Measurements from ENCODE around the gene TMEM86B.

TMEM86B gene

GRCh38 chr19:55270172-55270942 is 41.8 kb upstream of the TMEM86B start:
- no peak for TF ChIP-seq CTCF (IDR thresholded peaks at IDR 0.05; ENCODE audit: borderline replicate concordance, insufficient read depth, low read depth, low read length)
- H3K4me3 ChIP-seq (ENCODE audit: low read depth, low read length), result no peak overlapping the region

GRCh38 chr19:55269299-55269698 is 40.7 kb upstream of the TMEM86B start:
- no peak overlapping the region for H3K4me3 ChIP-seq (ENCODE audit: low read depth, low read length)
- no peak for TF ChIP-seq CTCF (IDR thresholded peaks at IDR 0.05; ENCODE audit: borderline replicate concordance, insufficient read depth, low read depth, low read length)

GRCh38 chr19:55266840-55267239 is 38.3 kb upstream of the TMEM86B start:
- no peak overlapping the region for H3K4me3 ChIP-seq (ENCODE audit: low read depth, low read length)
- no peak for TF ChIP-seq CTCF (IDR thresholded peaks at IDR 0.05; ENCODE audit: borderline replicate concordance, insufficient read depth, low read depth, low read length)

- TF ChIP-seq CTCF (IDR thresholded peaks at IDR 0.05; ENCODE audit: borderline replicate concordance, insufficient read depth, low read depth, low read length), result no peak
- no peak overlapping the region for H3K4me3 ChIP-seq (ENCODE audit: low read depth, low read length)
Observed at GRCh38 chr19:55266404-55266803, 37.8 kb upstream of the TMEM86B start.

DNA sequence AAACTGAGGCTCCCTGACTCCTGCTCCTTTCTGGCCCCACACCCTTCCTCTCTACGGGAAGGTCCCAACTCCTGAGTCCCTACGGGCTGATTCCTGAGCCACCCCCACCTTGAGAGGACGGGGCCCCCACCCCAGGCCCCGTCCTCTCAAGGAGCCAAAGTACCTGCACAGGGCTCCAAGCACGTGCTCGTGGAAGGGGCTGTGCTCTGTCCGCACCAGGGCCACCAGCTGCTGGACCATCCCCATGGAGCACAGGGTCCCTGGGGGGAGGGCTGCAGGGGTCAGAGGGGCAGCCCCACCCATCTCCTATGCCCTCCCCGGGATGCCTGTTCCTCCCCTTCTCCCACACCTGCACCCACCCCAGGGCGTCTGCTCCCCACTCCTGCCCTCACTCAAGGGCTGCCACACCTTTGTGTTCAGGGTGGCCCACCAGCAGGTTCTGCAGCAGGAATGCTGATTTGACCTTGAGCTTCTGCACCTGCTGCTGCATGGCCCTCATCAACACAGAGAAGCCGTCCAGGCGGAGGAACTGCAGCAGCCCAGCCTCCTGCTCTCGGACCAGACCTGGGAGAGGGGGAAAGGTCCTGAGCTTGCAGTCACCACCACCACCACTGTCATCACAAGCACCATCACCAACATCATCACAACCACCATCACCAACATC is 37.3 kb upstream of the TMEM86B start:
- TF ChIP-seq CTCF (IDR thresholded peaks at IDR 0.05; ENCODE audit: borderline replicate concordance, insufficient read depth, low read depth, low read length), result no peak
- H3K4me3 ChIP-seq (ENCODE audit: low read depth, low read length), result no peak overlapping the region

DNA sequence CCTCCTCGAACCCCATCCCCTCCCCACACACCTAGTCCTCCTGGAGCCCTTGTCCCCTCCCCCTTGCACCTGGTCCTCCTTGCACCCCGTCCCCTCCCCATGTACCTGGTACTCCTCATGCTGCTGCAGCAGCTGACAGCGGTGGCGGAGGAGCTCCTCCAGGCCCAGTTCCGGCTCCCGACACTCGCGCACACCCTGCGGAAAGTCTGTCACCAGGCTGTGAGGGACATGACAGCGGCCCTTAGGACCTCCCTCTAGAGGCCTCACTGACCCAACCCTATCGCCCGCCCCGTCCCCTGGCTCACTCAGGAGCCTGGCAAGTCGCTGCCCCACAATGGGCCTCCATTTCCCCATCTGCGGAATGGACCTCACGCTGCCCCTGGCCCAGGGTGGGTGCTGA is 36.6 kb upstream of the TMEM86B start:
- no peak for TF ChIP-seq CTCF (IDR thresholded peaks at IDR 0.05; ENCODE audit: borderline replicate concordance, insufficient read depth, low read depth, low read length)
- H3K4me3 ChIP-seq (ENCODE audit: low read depth, low read length), result no peak overlapping the region

- no peak overlapping the region for H3K4me3 ChIP-seq (ENCODE audit: low read depth, low read length)
- no peak for TF ChIP-seq CTCF (IDR thresholded peaks at IDR 0.05; ENCODE audit: borderline replicate concordance, insufficient read depth, low read depth, low read length)
Observed at GRCh38 chr19:55264531-55264930, 36.0 kb upstream of the TMEM86B start.

All from GM12875 (cell line).